OCI-LY7 (cell line): ENCODE data around the gene DNAJB11. TPM values are rescaled to one million over a fixed set of nuclear protein-coding genes. Genes with fewer than 3 reads are reported as not detected.

Source experiments
- BruUV-seq: library from RNA; stranded (reverse); fragments of 400-500 nt; replicated peaks from 2 replicates; lab custom pipeline; 2021; lab: Mats Ljungman, UMichigan
- CTCF ChIA-PET: fragments of 300-600 bp; sonication (Branson Sonifier 250); formaldehyde crosslinking; loops from one replicate; lab custom pipeline; 2022; ENCODE audit warnings: antibody characterized with exemption; ENCODE audit not compliant: unreplicated experiment; lab: Charles Lee
- POLR2A ChIA-PET: fragments of 300-600 bp; sonication (Branson Sonifier 250); formaldehyde crosslinking; loops from one replicate; lab custom pipeline; 2022; ENCODE audit warnings: antibody characterized with exemption; lab: Charles Lee
- DNase-seq: peaks from one replicate; pipeline ENCODE4 v3.0.0-alpha.2; 2015; ENCODE audit warnings: low spot score
- H2AFZ ChIP-seq: fragments of 200-600 bp; sonication (generic), shearing (Covaris generic); 2 replicates; pipeline ENCODE4 v1.6.1; 2014; ENCODE audit warnings: mild to moderate bottlenecking, antibody characterized with exemption, low read length, moderate library complexity
- H3K27ac ChIP-seq: fragments of 200-600 bp; sonication (generic); 2 replicates; pipeline ENCODE4 v1.5.1; 2014; ENCODE audit warnings: mixed run types, low read depth, mild to moderate bottlenecking, moderate library complexity, low read length, inconsistent platforms; ENCODE audit not compliant: poor library complexity, severe bottlenecking
- H3K36me3 ChIP-seq: fragments of 200-600 bp; sonication (generic); 2 replicates; pipeline ENCODE4 v1.6.1; 2014; ENCODE audit warnings: mild to moderate bottlenecking, antibody characterized with exemption, low read length, moderate library complexity, mixed read lengths; ENCODE audit not compliant: insufficient read depth
- H3K4me1 ChIP-seq: fragments of 200-600 bp; sonication (generic); 2 replicates; pipeline ENCODE4 v1.5.1; 2014; ENCODE audit warnings: mild to moderate bottlenecking, low read length; ENCODE audit not compliant: insufficient read depth, poor library complexity, severe bottlenecking
- H3K4me2 ChIP-seq: fragments of 200-600 bp; sonication (generic); 2 replicates; pipeline ENCODE4 v1.6.1; 2014; ENCODE audit warnings: mild to moderate bottlenecking, low read length
- H3K4me3 ChIP-seq: fragments of 200-600 bp; sonication (generic); 2 replicates; pipeline ENCODE4 v1.5.1; 2014; ENCODE audit warnings: mild to moderate bottlenecking, low read depth, low read length; ENCODE audit not compliant: poor library complexity, severe bottlenecking
- H3K79me2 ChIP-seq: fragments of 200-600 bp; sonication (generic); 2 replicates; pipeline ENCODE4 v1.6.1; 2016; ENCODE audit warnings: low read depth, mild to moderate bottlenecking, low read length, moderate library complexity, mixed read lengths; ENCODE audit not compliant: insufficient read depth
- H3K9me2 ChIP-seq: fragments of 200-600 bp; sonication (generic); 2 replicates; pipeline ENCODE4 v1.6.1; 2016; ENCODE audit warnings: mild to moderate bottlenecking, low read length, mixed read lengths; ENCODE audit not compliant: insufficient read depth
- H3K9me3 ChIP-seq: fragments of 200-600 bp; sonication (generic); 2 replicates; pipeline ENCODE4 v1.6.1; 2014; ENCODE audit warnings: mild to moderate bottlenecking, mixed run types, low read length, mixed read lengths
- H4K20me1 ChIP-seq: fragments of 200-600 bp; sonication (generic); 2 replicates; pipeline ENCODE4 v1.6.1; 2014; ENCODE audit warnings: mild to moderate bottlenecking, antibody characterized with exemption, low read length, moderate library complexity, mixed read lengths; ENCODE audit not compliant: insufficient read depth
- CTCF ChIP-seq: fragments of 200-600 bp; sonication (generic); conservative IDR thresholded peaks from 2 replicates; pipeline ENCODE4 v1.5.1; 2014; ENCODE audit warnings: mild to moderate bottlenecking, antibody characterized with exemption, low read length, moderate library complexity, mixed read lengths
- EZH2phosphoT487 ChIP-seq: fragments of 200-600 bp; sonication (generic); IDR thresholded peaks from 2 replicates; pipeline ENCODE4 v1.6.1; 2018; ENCODE audit warnings: low read depth, borderline replicate concordance, mild to moderate bottlenecking, mixed run types, antibody characterized with exemption, low read length, moderate library complexity, mixed read lengths
- intact Hi-C: fragments of 100-400 bp; cut with micrococcal nuclease; formaldehyde crosslinking; loops from one replicate; pipeline ENCODE4 v1.10.0; 2022; ENCODE audit not compliant: unreplicated experiment
- total RNA-seq, 2 experiments: library from RNA; depleted of rRNA in 1 of 2; stranded (reverse); fragments of >200 nt in 1 of 2; shearing (Covaris generic) in 1 of 2; gene quantifications; 2 replicates each; pipeline ENCODE4 v1.2.3, GENCODE V29; 2014 to 2022

The DNAJB11 gene
- total RNA-seq, 2 experiments from 2014 or later: 61.1 to 73.0 TPM

DNA sequence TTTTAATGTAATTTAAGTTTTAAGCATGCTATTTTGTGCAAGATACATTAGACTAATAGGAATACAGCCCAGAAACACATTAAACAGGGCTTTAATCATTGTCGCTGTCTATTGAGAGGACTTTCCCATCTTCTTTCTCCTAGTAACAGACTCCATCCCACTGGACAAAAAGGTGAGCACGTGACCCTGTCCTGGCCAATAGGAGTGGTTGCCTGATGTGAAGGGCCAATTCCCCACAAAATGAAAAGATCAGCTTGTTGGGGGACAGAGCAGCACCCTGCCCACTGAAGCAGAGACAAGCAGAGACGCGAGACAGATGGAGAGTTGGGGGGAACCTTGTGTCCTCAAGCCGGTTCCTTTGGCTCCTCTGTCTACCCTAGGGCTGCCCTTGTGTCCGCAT lies 47.5 kb upstream of the DNAJB11 start:
- Histone ChIP-seq H3K9me2 (no peaks in the 10 kb centered on the region), H3K4me2 (no peak overlapping the region), H4K20me1 (no peaks in the 10 kb centered on the region), H3K4me3 (no peak overlapping the region), H3K4me1 (peaks cover 66% of the 10 kb centered on the region), H2AFZ (no peak overlapping the region), H3K27ac (no peak overlapping the region), H3K9me3 (no peaks in the 10 kb centered on the region), H3K36me3 (no peaks in the 10 kb centered on the region; the same call in 1 of the 2 replicates), H3K79me2 (no peaks in the 10 kb centered on the region)
- no peak for DNase-seq
- ChIA-PET CTCF (no interaction called here), POLR2A (interaction anchor here (1.7 kb wide), 1 partner anchor 47 kb away, joined by 4 read pairs; the partner anchor contains the start of gene DNAJB11)
- BruUV-seq: no TSS peak
- TF ChIP-seq EZH2phosphoT487 (no peak), CTCF (no peak)
- intact Hi-C loops: no loop called here

DNA sequence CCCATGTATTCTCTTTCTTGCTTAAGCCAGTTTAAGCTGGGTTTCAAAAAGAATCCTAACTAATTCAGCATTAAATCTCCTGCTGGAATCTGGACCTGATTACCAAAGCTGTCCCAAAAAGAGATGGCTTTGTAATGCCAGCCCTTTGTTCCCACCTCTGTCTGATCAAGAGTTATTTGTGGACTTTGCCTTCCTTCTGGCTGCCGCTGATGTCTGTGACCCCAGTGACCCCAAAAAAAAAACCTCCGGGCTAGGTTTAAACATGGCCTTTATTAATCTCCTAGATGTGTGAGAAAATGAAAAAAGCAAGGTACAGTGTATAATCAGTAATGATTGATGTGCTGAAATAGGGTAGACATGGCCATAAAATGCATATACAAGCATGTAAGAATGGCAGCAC lies 47.1 kb upstream of the DNAJB11 start:
- H3K9me2 ChIP-seq: no peaks in the 10 kb centered on the region
- ChIA-PET CTCF (no interaction called here), POLR2A (no interaction called here)
- peaks cover 64% of the 10 kb centered on the region for H3K4me1 ChIP-seq
- DNase-seq: no peak
- H3K9me3 ChIP-seq: no peaks in the 10 kb centered on the region
- no peak for TF ChIP-seq CTCF
- TF ChIP-seq EZH2phosphoT487: no peak
- no peak overlapping the region for H2AFZ ChIP-seq
- H4K20me1 ChIP-seq: no peaks in the 10 kb centered on the region
- no TSS peak for BruUV-seq
- H3K4me3 ChIP-seq: no peak overlapping the region
- no peaks in the 10 kb centered on the region; the same call in 1 of the 2 replicates for H3K36me3 ChIP-seq
- no peak overlapping the region for H3K27ac ChIP-seq
- no peak overlapping the region for H3K4me2 ChIP-seq
- intact Hi-C loops: no loop called here
- no peaks in the 10 kb centered on the region for H3K79me2 ChIP-seq

- POLR2A ChIA-PET: interaction anchor here (0.6 to 1.2 kb wide), 2 partner anchors 9 to 1194 kb away, joined by 3 to 4 read pairs; no protein-coding TSS in a partner anchor
- Histone ChIP-seq H3K27ac (no peak overlapping the region), H3K79me2 (no peaks in the 10 kb centered on the region), H3K4me3 (no peak overlapping the region), H3K36me3 (no peaks in the 10 kb centered on the region; the same call in 1 of the 2 replicates), H3K9me3 (no peaks in the 10 kb centered on the region), H3K4me1 (peaks cover 62% of the 10 kb centered on the region), H4K20me1 (no peaks in the 10 kb centered on the region), H3K9me2 (no peaks in the 10 kb centered on the region), H3K4me2 (peak overlapping the region; percentile 63; the same call in 1 of the 2 replicates), H2AFZ (peak overlapping the region; percentile 79; the same call in 1 of the 2 replicates)
- no TSS peak for BruUV-seq
- DNase-seq: no peak
- CTCF ChIA-PET: interaction anchor here (1.5 kb wide), 1 partner anchor 45 kb away, joined by 4 read pairs; the partner anchor contains the start of gene DNAJB11
- intact Hi-C loops: no loop called here
- TF ChIP-seq CTCF: no peak
- TF ChIP-seq EZH2phosphoT487: no peak
Measured at GRCh38 chr3:186524616-186525015, 45.9 kb upstream of the DNAJB11 start.
